Liver (tissue), 3 donors: ENCODE data around the gene LCMT1.

Experiments
- EGR1 ChIP-seq, 2 donors: IDR thresholded peaks; 2 replicates each; pipeline ENCODE4 v1.6.1; 2016 to 2018; ENCODE audit warnings: antibody characterized with exemption in 2 of 2, low read depth in 2 of 2
- GABPA ChIP-seq, 2 donors: IDR thresholded peaks in 1 of 2; conservative IDR thresholded peaks in 1 of 2; 2 replicates each; pipeline ENCODE4 v1.6.1; 2016; ENCODE audit warnings: antibody characterized with exemption in 2 of 2, mild to moderate bottlenecking in 1 of 2, moderate library complexity in 1 of 2
- HNF4A ChIP-seq, 2 donors: conservative IDR thresholded peaks; 2 replicates each; pipeline ENCODE4 v1.6.1; 2016; ENCODE audit warnings: antibody characterized with exemption in 2 of 2, mild to moderate bottlenecking in 2 of 2
- JUND ChIP-seq, 2 donors: IDR thresholded peaks; 2 replicates each; pipeline ENCODE4 v1.6.1; 2016; ENCODE audit warnings: antibody characterized with exemption in 2 of 2
- SP1 ChIP-seq: IDR thresholded peaks from 2 replicates; pipeline ENCODE4 v1.6.1; 2018; ENCODE audit warnings: antibody characterized with exemption, mild to moderate bottlenecking
- TAF1 ChIP-seq: conservative IDR thresholded peaks from 2 replicates; pipeline ENCODE4 v1.6.1; 2016; ENCODE audit warnings: antibody characterized with exemption, mild to moderate bottlenecking
- YY1 ChIP-seq: IDR thresholded peaks from 2 replicates; pipeline ENCODE4 v1.6.1; 2016; ENCODE audit warnings: antibody characterized with exemption, mild to moderate bottlenecking
- TF ChIP-seq, protein P1 (sequence below): fragments of 150-350 bp; IDR thresholded peaks from 2 replicates; pipeline ENCODE4 v1.5.1; 2017; ENCODE audit warnings: improper control_type of control experiment, low read depth, low read length; ENCODE audit not compliant: missing input control
- TF ChIP-seq, protein P2 (sequence below): IDR thresholded peaks from 2 replicates; pipeline ENCODE4 v1.6.1; 2016; ENCODE audit warnings: antibody characterized with exemption, mild to moderate bottlenecking
- TF ChIP-seq, protein P3 (sequence below): IDR thresholded peaks from 2 replicates; pipeline ENCODE4 v1.6.1; 2016; ENCODE audit warnings: antibody characterized with exemption
- donor health status: healthy.
- donor health status: healthy.

DNA sequence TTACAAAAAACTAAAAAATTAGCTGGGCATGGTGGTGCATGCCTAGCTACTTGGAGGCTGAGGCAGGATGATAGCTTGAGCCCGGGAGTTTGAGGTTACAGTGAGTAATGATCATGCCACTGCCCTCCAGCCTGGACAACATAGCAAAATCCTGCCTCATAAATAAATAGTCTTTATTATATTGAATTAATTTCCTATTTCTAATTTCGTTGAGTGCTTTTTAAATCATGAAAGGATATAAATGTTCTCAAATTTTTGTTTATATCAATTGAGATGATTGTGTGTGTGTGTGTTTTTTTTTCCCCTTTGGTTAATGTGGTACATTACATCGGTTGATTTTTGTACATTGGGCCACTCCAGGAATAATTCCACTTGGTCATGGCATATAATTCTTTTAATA is 73.2 kb downstream of the LCMT1 start:
- TF ChIP-seq TAF1 (no peak), SP1 (no peak), YY1 (no peak), EGR1 (IDR thresholded peaks at IDR 0.05; ENCODE audit: low read depth in 2 of 2) (no peak), JUND (IDR thresholded peaks at IDR 0.05) (no peak), HNF4A (conservative IDR thresholded peaks at IDR 0.05) (no peak), GABPA (IDR thresholded peaks at IDR 0.05 in 1 of 2, conservative IDR thresholded peaks at IDR 0.05 in 1 of 2) (no peak)
- TF ChIP-seq, protein P1, sequence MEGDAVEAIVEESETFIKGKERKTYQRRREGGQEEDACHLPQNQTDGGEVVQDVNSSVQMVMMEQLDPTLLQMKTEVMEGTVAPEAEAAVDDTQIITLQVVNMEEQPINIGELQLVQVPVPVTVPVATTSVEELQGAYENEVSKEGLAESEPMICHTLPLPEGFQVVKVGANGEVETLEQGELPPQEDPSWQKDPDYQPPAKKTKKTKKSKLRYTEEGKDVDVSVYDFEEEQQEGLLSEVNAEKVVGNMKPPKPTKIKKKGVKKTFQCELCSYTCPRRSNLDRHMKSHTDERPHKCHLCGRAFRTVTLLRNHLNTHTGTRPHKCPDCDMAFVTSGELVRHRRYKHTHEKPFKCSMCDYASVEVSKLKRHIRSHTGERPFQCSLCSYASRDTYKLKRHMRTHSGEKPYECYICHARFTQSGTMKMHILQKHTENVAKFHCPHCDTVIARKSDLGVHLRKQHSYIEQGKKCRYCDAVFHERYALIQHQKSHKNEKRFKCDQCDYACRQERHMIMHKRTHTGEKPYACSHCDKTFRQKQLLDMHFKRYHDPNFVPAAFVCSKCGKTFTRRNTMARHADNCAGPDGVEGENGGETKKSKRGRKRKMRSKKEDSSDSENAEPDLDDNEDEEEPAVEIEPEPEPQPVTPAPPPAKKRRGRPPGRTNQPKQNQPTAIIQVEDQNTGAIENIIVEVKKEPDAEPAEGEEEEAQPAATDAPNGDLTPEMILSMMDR, result no peak
- TF ChIP-seq, protein P2, sequence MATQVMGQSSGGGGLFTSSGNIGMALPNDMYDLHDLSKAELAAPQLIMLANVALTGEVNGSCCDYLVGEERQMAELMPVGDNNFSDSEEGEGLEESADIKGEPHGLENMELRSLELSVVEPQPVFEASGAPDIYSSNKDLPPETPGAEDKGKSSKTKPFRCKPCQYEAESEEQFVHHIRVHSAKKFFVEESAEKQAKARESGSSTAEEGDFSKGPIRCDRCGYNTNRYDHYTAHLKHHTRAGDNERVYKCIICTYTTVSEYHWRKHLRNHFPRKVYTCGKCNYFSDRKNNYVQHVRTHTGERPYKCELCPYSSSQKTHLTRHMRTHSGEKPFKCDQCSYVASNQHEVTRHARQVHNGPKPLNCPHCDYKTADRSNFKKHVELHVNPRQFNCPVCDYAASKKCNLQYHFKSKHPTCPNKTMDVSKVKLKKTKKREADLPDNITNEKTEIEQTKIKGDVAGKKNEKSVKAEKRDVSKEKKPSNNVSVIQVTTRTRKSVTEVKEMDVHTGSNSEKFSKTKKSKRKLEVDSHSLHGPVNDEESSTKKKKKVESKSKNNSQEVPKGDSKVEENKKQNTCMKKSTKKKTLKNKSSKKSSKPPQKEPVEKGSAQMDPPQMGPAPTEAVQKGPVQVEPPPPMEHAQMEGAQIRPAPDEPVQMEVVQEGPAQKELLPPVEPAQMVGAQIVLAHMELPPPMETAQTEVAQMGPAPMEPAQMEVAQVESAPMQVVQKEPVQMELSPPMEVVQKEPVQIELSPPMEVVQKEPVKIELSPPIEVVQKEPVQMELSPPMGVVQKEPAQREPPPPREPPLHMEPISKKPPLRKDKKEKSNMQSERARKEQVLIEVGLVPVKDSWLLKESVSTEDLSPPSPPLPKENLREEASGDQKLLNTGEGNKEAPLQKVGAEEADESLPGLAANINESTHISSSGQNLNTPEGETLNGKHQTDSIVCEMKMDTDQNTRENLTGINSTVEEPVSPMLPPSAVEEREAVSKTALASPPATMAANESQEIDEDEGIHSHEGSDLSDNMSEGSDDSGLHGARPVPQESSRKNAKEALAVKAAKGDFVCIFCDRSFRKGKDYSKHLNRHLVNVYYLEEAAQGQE, result no peak
- TF ChIP-seq, protein P3, sequence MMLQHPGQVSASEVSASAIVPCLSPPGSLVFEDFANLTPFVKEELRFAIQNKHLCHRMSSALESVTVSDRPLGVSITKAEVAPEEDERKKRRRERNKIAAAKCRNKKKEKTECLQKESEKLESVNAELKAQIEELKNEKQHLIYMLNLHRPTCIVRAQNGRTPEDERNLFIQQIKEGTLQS, result no peak
